D341Med (cell line): ENCODE measurements around the gene CCDC186.
"Not testable (repeated sequence)": the region's sequence is repeated elsewhere in the genome, so short reads cannot be mapped to it uniquely, and the experiment has no call there.

Experiments used
- DNase-seq: peaks from one replicate; pipeline ENCODE4 v3.0.0; 2012; ENCODE audit warnings: low spot score

Gene CCDC186

GRCh38 chr10:114173603-114173920, 441 bp downstream of the CCDC186 start:
- no peak for DNase-seq

- no peak for DNase-seq
Measured at GRCh38 chr10:114172776-114173602, 1.0 kb downstream of the CCDC186 start.

DNA sequence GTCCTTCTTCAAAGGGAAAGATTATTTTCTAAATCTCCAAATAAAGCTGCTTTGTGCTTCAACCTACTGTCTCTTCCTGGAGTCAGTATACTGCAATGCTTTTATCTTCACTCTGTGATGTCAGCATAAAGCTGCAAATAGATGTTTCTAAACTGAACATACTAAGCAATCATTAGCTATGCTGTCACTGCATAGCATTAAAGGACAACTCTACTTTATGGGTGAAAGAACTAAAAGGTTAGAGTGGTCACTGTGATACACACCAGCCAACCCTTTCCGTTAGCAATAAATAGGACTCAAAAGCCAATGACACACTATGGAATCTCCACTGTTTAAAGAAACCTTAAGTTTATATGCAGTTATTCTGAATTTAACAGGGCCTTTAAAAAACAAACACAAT, 1.8 kb downstream of the CCDC186 start:
- no peak for DNase-seq

- no peak for DNase-seq
Measured at GRCh38 chr10:114168450-114169009, 5.5 kb downstream of the CCDC186 start.

GRCh38 chr10:114167985-114168384, 6.0 kb downstream of the CCDC186 start:
- no peak for DNase-seq

GRCh38 chr10:114166494-114166893, 7.5 kb downstream of the CCDC186 start:
- DNase-seq: no peak

- DNase-seq: no peak
Measured at GRCh38 chr10:114166043-114166442, 8.0 kb downstream of the CCDC186 start.

- no peak for DNase-seq
Measured at GRCh38 chr10:114163062-114163461, 10.9 kb downstream of the CCDC186 start.

- DNase-seq: no peak
Measured at GRCh38 chr10:114157912-114158311, 16.1 kb downstream of the CCDC186 start.

DNA sequence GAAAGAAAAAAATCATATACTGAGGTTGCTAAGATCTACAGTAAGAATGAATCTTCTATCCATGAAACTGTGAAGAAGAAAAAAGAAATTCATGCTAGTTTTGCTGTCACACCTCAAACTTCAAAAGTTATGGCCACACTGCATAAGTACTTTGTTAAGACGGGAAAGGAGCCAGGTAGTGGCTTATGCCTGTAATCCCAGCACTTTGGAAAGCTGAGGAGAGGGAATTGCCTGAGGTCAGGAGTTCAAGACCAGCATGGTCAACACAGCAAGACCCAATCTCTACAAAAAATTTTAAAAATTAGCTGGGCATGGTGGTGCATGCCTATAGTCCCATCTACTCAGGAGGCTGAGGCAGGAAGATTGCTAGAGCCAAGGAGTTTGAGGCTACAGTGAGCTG, 22.1 kb downstream of the CCDC186 start:
- DNase-seq: no peak

DNA sequence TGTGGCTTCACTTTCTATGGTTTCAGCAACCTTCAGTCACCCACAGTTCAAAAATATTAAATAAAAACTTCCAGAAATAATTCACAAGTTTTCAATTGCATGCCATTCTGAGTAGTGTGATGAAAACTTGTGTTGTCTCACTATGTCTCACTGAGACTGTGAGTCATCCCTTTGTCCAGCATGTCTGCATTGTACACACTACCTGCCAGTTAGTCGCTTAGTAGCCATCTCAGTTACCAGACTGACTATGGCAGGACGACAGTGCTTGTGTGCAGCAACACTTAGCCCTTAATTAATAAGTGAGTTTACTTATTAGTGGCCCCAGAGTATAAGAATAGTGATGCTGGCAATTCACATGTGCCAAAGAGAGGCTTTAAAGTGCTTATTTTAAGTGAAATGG, 22.5 kb downstream of the CCDC186 start:
- DNase-seq: no peak

- DNase-seq: not testable (repeated sequence)
Measured at GRCh38 chr10:114149476-114149875, 24.5 kb downstream of the CCDC186 start.

- no peak for DNase-seq
Measured at GRCh38 chr10:114143160-114143559, 30.8 kb downstream of the CCDC186 start.

DNA sequence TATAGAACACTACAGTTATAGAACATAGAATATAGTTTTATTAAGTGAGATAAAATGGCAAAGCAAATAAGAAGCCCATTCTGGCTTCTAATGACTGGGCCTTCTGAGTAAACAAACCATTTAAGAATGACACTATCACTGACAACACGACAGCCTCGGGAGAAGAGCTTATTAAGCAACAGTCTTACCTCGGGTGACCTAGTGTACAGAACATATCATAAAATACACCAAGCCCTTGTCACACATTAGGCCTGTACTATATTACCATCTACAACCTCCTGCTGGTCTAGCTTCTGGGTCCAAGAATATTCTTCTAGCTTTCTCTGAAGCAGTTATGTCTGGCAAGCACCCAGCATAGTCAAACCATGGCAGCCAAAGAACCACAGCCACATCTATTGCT, 32.0 kb downstream of the CCDC186 start:
- no peak for DNase-seq

DNA sequence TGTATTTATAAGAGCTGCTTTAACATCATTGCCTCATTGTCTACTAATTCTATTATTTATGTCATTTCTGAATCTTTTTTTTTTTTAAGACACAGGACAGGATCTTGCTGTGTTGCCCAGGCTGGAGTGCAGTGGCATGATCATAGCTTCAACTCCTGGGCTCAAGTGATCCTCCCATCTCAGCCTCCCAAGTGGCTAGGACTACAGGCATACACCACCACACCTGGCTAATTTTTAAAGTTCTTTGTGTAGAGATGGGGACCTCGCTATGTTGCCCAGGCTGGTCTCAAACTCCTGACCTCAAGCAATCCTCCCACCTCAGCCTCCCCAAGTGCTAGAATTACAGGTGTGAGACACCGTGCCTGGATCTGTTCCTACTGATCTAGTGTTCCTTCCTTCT, 33.2 kb downstream of the CCDC186 start:
- DNase-seq: not testable (repeated sequence)

DNA sequence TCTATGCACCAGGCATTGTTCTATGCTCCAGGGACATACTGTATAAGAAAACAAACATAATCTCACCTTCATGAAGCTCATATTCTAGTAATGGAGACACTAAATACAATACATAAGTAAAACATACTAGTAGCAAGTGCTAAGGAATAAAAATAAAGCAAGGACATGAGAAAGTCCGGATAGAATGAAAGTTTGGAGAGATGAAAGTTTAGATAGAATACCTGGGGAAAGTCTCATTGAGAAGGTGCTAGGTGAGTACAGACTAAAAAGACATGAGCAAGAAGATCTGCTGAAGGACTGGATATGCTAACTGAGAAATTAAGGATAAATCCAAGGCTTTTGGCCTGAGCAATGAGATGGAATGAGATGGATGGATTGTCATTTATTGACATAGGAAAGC, 34.0 kb downstream of the CCDC186 start:
- no peak for DNase-seq

DNA sequence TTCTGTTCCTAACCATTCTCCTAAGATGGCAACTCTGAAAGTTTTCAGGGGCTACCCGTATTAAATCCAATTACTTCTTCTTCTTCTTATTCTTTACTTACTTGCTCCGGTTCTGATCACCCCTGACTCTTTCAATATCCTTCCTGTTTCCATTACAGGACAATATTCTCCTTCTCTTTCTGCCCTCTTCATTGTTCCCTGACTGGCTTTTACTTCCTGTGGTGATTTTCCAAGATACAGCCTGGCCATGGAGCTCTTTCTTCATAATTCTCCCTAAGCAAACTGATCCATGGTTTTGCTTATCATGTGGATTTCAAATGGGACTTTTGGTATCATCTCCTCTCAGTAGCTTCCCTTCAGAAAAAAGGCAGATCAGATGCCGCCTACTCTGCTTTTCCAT, 35.4 kb downstream of the CCDC186 start:
- DNase-seq: no peak

GRCh38 chr10:114135476-114135875, 38.5 kb downstream of the CCDC186 start:
- DNase-seq: no peak

GRCh38 chr10:114131094-114131493, 42.9 kb downstream of the CCDC186 start:
- DNase-seq: no peak

DNA sequence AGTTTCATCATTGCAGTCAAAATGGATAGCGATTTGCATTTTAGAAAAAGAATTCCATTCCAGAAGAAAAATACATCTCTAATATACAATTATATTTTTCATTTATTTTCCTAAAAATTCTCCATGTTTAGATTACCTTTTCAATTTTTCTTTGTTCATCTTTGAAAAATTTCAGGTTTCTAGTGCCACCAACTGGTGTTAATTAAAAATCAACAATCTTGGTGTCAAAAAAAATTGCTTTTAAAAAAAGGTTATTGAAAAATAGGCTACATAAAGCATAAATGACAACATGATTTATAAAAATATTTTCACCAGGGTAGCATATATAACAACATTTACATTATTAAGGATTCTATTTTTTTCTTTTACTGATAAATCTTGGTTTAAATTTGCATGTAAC, 53.0 kb downstream of the CCDC186 start:
- DNase-seq: no peak

GRCh38 chr10:114118514-114118913, 55.5 kb downstream of the CCDC186 start:
- no peak for DNase-seq

DNA sequence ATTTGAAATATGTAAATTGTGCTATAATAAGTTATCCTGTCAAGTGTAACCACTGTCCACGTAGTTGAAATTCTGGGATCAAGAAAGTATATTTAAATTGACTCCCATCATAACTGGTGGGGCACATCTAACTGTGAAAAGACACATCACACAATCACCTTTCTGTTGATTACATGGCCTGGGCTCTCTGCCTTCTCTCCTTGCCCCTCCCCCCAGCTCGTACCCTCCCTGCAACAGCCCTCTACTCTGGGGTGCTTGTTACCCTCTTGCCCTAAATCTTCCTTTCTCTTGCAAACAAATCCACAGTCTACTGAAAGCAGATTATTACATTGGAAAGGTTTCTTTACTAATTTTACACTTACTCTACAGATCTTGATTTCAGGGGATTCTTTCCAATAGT, 56.3 kb downstream of the CCDC186 start:
- no peak for DNase-seq

DNA sequence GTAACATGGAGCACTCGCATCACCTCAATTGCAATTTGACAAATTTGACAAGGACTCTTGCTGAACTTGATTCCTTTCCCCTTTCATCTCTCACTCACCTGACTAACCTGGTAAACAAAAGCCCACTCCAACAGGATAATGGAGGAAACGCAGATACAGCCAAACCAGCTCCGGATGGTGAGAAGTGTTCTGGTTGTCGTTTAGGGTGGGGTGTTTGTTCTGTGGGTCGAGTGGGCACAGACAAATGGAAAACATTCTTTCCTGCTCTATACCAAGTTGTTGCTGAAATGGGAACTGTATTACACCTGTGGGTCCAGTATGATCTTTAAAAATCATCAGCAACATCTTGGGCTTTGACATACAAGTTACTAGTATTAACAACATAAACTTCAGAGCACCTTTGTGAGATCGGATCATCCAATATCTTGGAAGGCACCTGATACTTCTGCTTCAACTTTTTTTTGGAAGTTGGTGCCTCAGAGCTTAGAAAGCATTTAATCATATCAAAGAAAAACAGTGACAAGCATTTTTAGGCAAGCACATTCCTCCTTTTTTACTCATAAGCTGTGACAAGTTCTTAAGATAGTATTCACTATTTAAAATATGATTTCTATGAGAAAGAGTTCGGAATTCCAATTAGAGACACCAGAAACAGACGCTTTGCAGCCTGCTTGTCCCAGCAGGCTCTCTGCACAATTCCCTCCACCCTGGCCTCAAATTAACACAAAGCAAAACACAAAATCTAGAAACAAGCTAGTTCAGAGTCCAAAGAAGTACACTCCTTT, 58.1 kb downstream of the CCDC186 start:
- no peak for DNase-seq
